Endothelial cell of umbilical vein (primary cell): ENCODE data around the gene KAZALD1. TPM values are rescaled to one million over a fixed set of nuclear protein-coding genes. Genes with fewer than 3 reads are reported as not detected.

Source experiments
- BruUV-seq: library from RNA; stranded (reverse); fragments of 400-500 nt; replicated peaks from 2 replicates; lab custom pipeline; 2021; lab: Mats Ljungman, UMichigan
- CTCF ChIA-PET: fragments of 300-600, 350-600 bp; sonication (Branson Sonifier 250); formaldehyde crosslinking; loops from one replicate; lab custom pipeline; 2021; ENCODE audit warnings: antibody characterized with exemption, inconsistent platforms; lab: Charles Lee
- POLR2A ChIA-PET: fragments of 300-600, 350-600 bp; sonication (Branson Sonifier 250); formaldehyde crosslinking; loops from one replicate; lab custom pipeline; 2021; ENCODE audit warnings: antibody characterized with exemption, inconsistent platforms; lab: Charles Lee
- DNase-seq: peaks from one replicate; pipeline ENCODE4 v3.0.0-alpha.2; 2011; ENCODE audit warnings: low read depth, low spot score
- FAIRE-seq: peaks from 2 replicates; lab custom pipeline; 2011; peaks lifted over from hg19 to GRCh38; lab: Jason Lieb, UNC
- H2AFZ ChIP-seq: 2 replicates; pipeline ENCODE4 v1.6.0; 2012; ENCODE audit warnings: low read depth, low read length, control low read depth, inconsistent platforms
- H3K27ac ChIP-seq: 2 replicates; pipeline ENCODE4 v1.5.1; 2011; ENCODE audit warnings: low read depth, mild to moderate bottlenecking, control low read depth, low read length, moderate library complexity; ENCODE audit not compliant: insufficient read depth
- H3K27me3 ChIP-seq, 2 experiments: 2 replicates each; pipeline versions ENCODE4 v1.6.0 to v1.6.1; 2011; ENCODE audit warnings: low read length in 2 of 2, mixed read lengths in 1 of 2; ENCODE audit not compliant: control insufficient read depth in 2 of 2, insufficient read depth in 2 of 2
- H3K36me3 ChIP-seq, 2 experiments: 2 replicates in 1 of 2; 3 replicates in 1 of 2; pipeline ENCODE4 v1.5.1; 2011; ENCODE audit warnings: low read length in 2 of 2, mild to moderate bottlenecking in 1 of 2, moderate library complexity in 1 of 2; ENCODE audit not compliant: control insufficient read depth in 2 of 2, insufficient read depth in 2 of 2; ENCODE audit errors: extremely low read depth in 1 of 2
- H3K4me1 ChIP-seq: 3 replicates; pipeline ENCODE4 v1.5.1; 2011; ENCODE audit warnings: mild to moderate bottlenecking, low read length; ENCODE audit not compliant: control insufficient read depth, insufficient read depth; ENCODE audit errors: extremely low read depth
- H3K4me2 ChIP-seq: 2 replicates; pipeline ENCODE4 v1.6.1; 2011; ENCODE audit warnings: low read length, control low read depth, mixed read lengths; ENCODE audit not compliant: insufficient read depth
- H3K4me3 ChIP-seq, 3 experiments: fragments of 200-600 bp in 1 of 3; sonication (generic), shearing (Covaris generic) in 1 of 3; replicated peaks in 1 of 3; 2 replicates each; pipeline ENCODE4 v1.5.1; 2011 to 2016; ENCODE audit warnings: control low read depth in 3 of 3, low read length in 3 of 3, mild to moderate bottlenecking in 2 of 3, inconsistent platforms in 1 of 3, low read depth in 1 of 3, moderate library complexity in 1 of 3; ENCODE audit not compliant: insufficient read depth in 1 of 3
- H3K79me2 ChIP-seq: 2 replicates; pipeline ENCODE4 v1.6.0; 2012; ENCODE audit warnings: low read length, inconsistent platforms; ENCODE audit not compliant: control insufficient read depth, insufficient read depth
- H3K9ac ChIP-seq: replicated peaks from 2 replicates; pipeline ENCODE3; 2011; ENCODE audit warnings: low read length, control low read depth; ENCODE audit not compliant: insufficient read depth; ENCODE audit errors: extremely low read depth
- H3K9me1 ChIP-seq: replicated peaks from 3 replicates; pipeline ENCODE4 v1.6.0; 2011; ENCODE audit warnings: mild to moderate bottlenecking, low read length; ENCODE audit not compliant: control insufficient read depth, insufficient read depth; ENCODE audit errors: extremely low read depth
- H3K9me3 ChIP-seq: replicated peaks from 2 replicates; pipeline ENCODE4 v1.5.1; 2012; ENCODE audit warnings: low read length, inconsistent platforms; ENCODE audit not compliant: control insufficient read depth, insufficient read depth
- H4K20me1 ChIP-seq: replicated peaks from 2 replicates; pipeline ENCODE3; 2011; ENCODE audit warnings: mild to moderate bottlenecking, low read length; ENCODE audit not compliant: control insufficient read depth, insufficient read depth; ENCODE audit errors: extremely low read depth
- CTCF ChIP-seq, 2 donors: IDR thresholded peaks; 1 replicate in 1 of 2; 2 replicates in 1 of 2; pipeline ENCODE4 v1.5.1; 2011; ENCODE audit warnings: low read length in 2 of 2, mild to moderate bottlenecking in 2 of 2, moderate library complexity in 2 of 2, control low read depth in 1 of 2, inconsistent platforms in 1 of 2, low read depth in 1 of 2; ENCODE audit not compliant: insufficient read depth in 1 of 2; ENCODE audit errors: extremely low read depth in 1 of 2
- EZH2 ChIP-seq: IDR thresholded peaks from 2 replicates; pipeline ENCODE4 v1.6.1; 2012; ENCODE audit warnings: borderline replicate concordance, low read depth, mild to moderate bottlenecking, moderate library complexity, low read length, inconsistent platforms; ENCODE audit not compliant: severe bottlenecking
- FOS ChIP-seq: IDR thresholded peaks from 2 replicates; pipeline ENCODE4 v1.6.1; 2011; ENCODE audit warnings: mild to moderate bottlenecking, low read length, moderate library complexity, borderline replicate concordance; ENCODE audit not compliant: insufficient read depth
- GATA2 ChIP-seq: IDR thresholded peaks from 2 replicates; pipeline ENCODE4 v1.7.0; 2011; ENCODE audit warnings: low read depth, mild to moderate bottlenecking, moderate library complexity, mixed read lengths, low read length; ENCODE audit not compliant: insufficient read length, insufficient read depth
- JUN ChIP-seq: IDR thresholded peaks from 2 replicates; pipeline ENCODE4 v1.6.1; 2011; ENCODE audit warnings: borderline replicate concordance, low read depth; ENCODE audit not compliant: insufficient read length, insufficient read depth
- MAX ChIP-seq: IDR thresholded peaks from 2 replicates; pipeline ENCODE4 v1.6.1; 2011; ENCODE audit not compliant: insufficient read depth, insufficient read length
- MYC ChIP-seq: IDR thresholded peaks from one replicate; pipeline ENCODE4 v1.6.1; 2011; ENCODE audit warnings: mild to moderate bottlenecking, low read depth, low read length
- POLR2A ChIP-seq: IDR thresholded peaks from 2 replicates; pipeline ENCODE4 v1.6.1; 2012; ENCODE audit warnings: low read depth, mild to moderate bottlenecking, control low read depth, low read length
- POLR2AphosphoS5 ChIP-seq: IDR thresholded peaks from 2 replicates; pipeline ENCODE4 v1.6.1; 2012; ENCODE audit warnings: low read depth, mild to moderate bottlenecking, control low read depth, low read length, moderate library complexity; ENCODE audit not compliant: insufficient read depth
- dilution Hi-C: fragments of 300-500 bp; cut with MboI; formaldehyde crosslinking; loops from one replicate; pipeline ENCODE4 v1.15.0; 2019; ENCODE audit warnings: low sequenced_read_pairs; ENCODE audit not compliant: extremely low pct_ligation_motif_present
- intact Hi-C: fragments of 100-400 bp; cut with micrococcal nuclease; formaldehyde crosslinking; loops from one replicate; pipeline ENCODE4 v1.10.0; 2022
- polyA plus RNA-seq, 4 experiments: library from polyadenylated mRNA; depleted of rRNA in 3 of 4; stranded (reverse) in 3 of 4; unstranded in 1 of 4; fragments of >200 nt; gene quantifications; 2 replicates each; pipeline versions ENCODE4 v1.2.1 to v1.2.3, GENCODE V29; 2011 to 2012; ENCODE audit warnings: missing spikeins in 1 of 4
- total RNA-seq: library from RNA; stranded (reverse); gene quantifications from 2 replicates; pipeline ENCODE4 v1.2.3, GENCODE V29; 2021

The KAZALD1 gene
- total and polyA plus RNA-seq, 2 donors (not counting 3 experiments of a cell fraction or from before 2014, with no cell fraction given), result 3.0 to 3.3 TPM

GRCh38 chr10:101035916-101036702, 25.7 kb upstream of the KAZALD1 start:
- H3K9ac ChIP-seq, result no peak overlapping the region
- no peak overlapping the region for H2AFZ ChIP-seq
- no peak overlapping the region for H3K4me3 ChIP-seq
- H3K4me1 ChIP-seq, result peaks cover 16% of the 10 kb centered on the region
- ChIA-PET CTCF (interaction anchor here (1.7 to 9.9 kb wide), 3 partner anchors 16 to 38 kb away, joined by 3 to 104 read pairs (median 4); no protein-coding TSS in a partner anchor), POLR2A (no interaction called here)
- intact Hi-C loops (no loop called here), dilution Hi-C loops (no loop called here)
- no TSS peak for BruUV-seq
- no peak for TF ChIP-seq MYC
- no peak for TF ChIP-seq MAX
- no peak for TF ChIP-seq GATA2
- no peak for TF ChIP-seq POLR2A
- H3K27me3 ChIP-seq, result no peaks in the 10 kb centered on the region
- H4K20me1 ChIP-seq, result no peaks in the 10 kb centered on the region
- peaks cover 11% of the 10 kb centered on the region for H3K79me2 ChIP-seq
- no peak overlapping the region for H3K4me2 ChIP-seq
- no peaks in the 10 kb centered on the region for H3K9me3 ChIP-seq
- H3K9me1 ChIP-seq, result no peaks in the 10 kb centered on the region
- FAIRE-seq (no peak), DNase-seq (no peak)
- peaks cover 18 to 46% of the 10 kb centered on the region in 2 experiments for H3K36me3 ChIP-seq
- H3K27ac ChIP-seq, result no peak overlapping the region

GRCh38 chr10:101036726-101037125, 25.1 kb upstream of the KAZALD1 start:
- intact Hi-C loops, result no loop called here
- no peak for TF ChIP-seq JUN
- no peak for TF ChIP-seq POLR2AphosphoS5
- no peak for TF ChIP-seq MAX
- no peak for TF ChIP-seq POLR2A
- no peak for TF ChIP-seq FOS
- TF ChIP-seq EZH2, result no peak
- no peak for TF ChIP-seq MYC
- TF ChIP-seq CTCF (IDR thresholded peaks at IDR 0.05; ENCODE audit: extremely low read depth in 1 of 2, insufficient read depth in 1 of 2, low read depth in 1 of 2, low read length in 2 of 2), result no peak
- no peak for TF ChIP-seq GATA2
- ChIA-PET CTCF (interaction anchor here (0.7 to 9.9 kb wide), 2 partner anchors 15 to 22 kb away, joined by 3 to 104 read pairs; no protein-coding TSS in a partner anchor), POLR2A (no interaction called here)
- Histone ChIP-seq H3K27ac (no peak overlapping the region), H3K9me1 (no peaks in the 10 kb centered on the region), H3K27me3 (no peaks in the 10 kb centered on the region), H3K79me2 (peaks cover 11% of the 10 kb centered on the region), H3K9me3 (no peaks in the 10 kb centered on the region), H3K36me3 (peaks cover 18 to 46% of the 10 kb centered on the region in 2 experiments), H4K20me1 (no peaks in the 10 kb centered on the region), H3K9ac (no peak overlapping the region), H3K4me2 (no peak overlapping the region), H3K4me1 (peaks cover 10% of the 10 kb centered on the region), H3K4me3 (no peak overlapping the region), H2AFZ (no peak overlapping the region)
- DNase-seq, result no peak
- no TSS peak for BruUV-seq
- no peak for FAIRE-seq
- dilution Hi-C loops, result no loop called here
